GM12891 (cell line): Measurements from ENCODE around the gene SPATA4.

ENCODE experiments used
- DNase-seq: peaks from one replicate; pipeline ENCODE4 v3.0.0; 2011; ENCODE audit warnings: low spot score; ENCODE audit not compliant: insufficient read length
- FAIRE-seq: peaks from 2 replicates; lab custom pipeline; 2011; peaks lifted over from hg19 to GRCh38; lab: Jason Lieb, UNC
- PAX5 ChIP-seq: IDR thresholded peaks from 2 replicates; pipeline ENCODE4 v1.6.1; 2011; ENCODE audit warnings: low read length, moderate library complexity, mild to moderate bottlenecking; ENCODE audit not compliant: insufficient read depth, severe bottlenecking
- POLR2A ChIP-seq: IDR thresholded peaks from 2 replicates; pipeline ENCODE4 v1.6.1; 2011; ENCODE audit warnings: low read depth, low read length, control low read depth
- POLR2AphosphoS5 ChIP-seq: IDR thresholded peaks from 2 replicates; pipeline ENCODE4 v1.6.1; 2011; ENCODE audit warnings: low read depth, low read length, control low read depth
- POU2F2 ChIP-seq: IDR thresholded peaks from 2 replicates; pipeline ENCODE4 v1.6.1; 2011; ENCODE audit warnings: low read depth, mild to moderate bottlenecking, control low read depth, low read length, moderate library complexity
- SPI1 ChIP-seq: IDR thresholded peaks from 2 replicates; pipeline ENCODE4 v1.6.1; 2011; ENCODE audit warnings: low read depth, low read length, control low read depth
- TAF1 ChIP-seq: IDR thresholded peaks from 2 replicates; pipeline ENCODE4 v1.6.1; 2011; ENCODE audit warnings: low read depth, low read length, control low read depth

Gene SPATA4

GRCh38 chr4:176150704-176151103, 44.7 kb downstream of the SPATA4 start:
- FAIRE-seq: peak; percentile 50
- no peak for DNase-seq
- TF ChIP-seq POLR2A (no peak), POLR2AphosphoS5 (no peak), PAX5 (no peak), TAF1 (no peak), SPI1 (no peak), POU2F2 (no peak)

GRCh38 chr4:176150356-176150682, 45.1 kb downstream of the SPATA4 start:
- FAIRE-seq (no peak), DNase-seq (no peak)
- TF ChIP-seq PAX5 (no peak), POU2F2 (no peak), POLR2AphosphoS5 (no peak), TAF1 (no peak), POLR2A (no peak), SPI1 (no peak)

GRCh38 chr4:176149680-176150355, 45.6 kb downstream of the SPATA4 start:
- TF ChIP-seq PAX5 (no peak), TAF1 (no peak), POLR2AphosphoS5 (no peak), SPI1 (no peak), POLR2A (no peak), POU2F2 (no peak)
- FAIRE-seq: no peak

GRCh38 chr4:176142253-176142652, 53.1 kb downstream of the SPATA4 start:
- FAIRE-seq: no peak

More at GRCh38 chr4:176149680-176150355, 45.6 kb downstream of the SPATA4 start:
- no peak for DNase-seq

GRCh38 chr4:176139518-176139917, 55.9 kb downstream of the SPATA4 start:
- TF ChIP-seq TAF1 (no peak), POU2F2 (no peak), POLR2A (no peak), SPI1 (no peak), POLR2AphosphoS5 (no peak), PAX5 (no peak)
- FAIRE-seq (no peak), DNase-seq (no peak)

More at GRCh38 chr4:176142253-176142652, 53.1 kb downstream of the SPATA4 start:
- no peak for DNase-seq
- no peak for TF ChIP-seq POLR2AphosphoS5
- no peak for TF ChIP-seq POLR2A
- TF ChIP-seq PAX5: no peak
- no peak for TF ChIP-seq POU2F2
- no peak for TF ChIP-seq TAF1
- no peak for TF ChIP-seq SPI1

- TF ChIP-seq TAF1: no peak
- no peak for DNase-seq
- no peak for FAIRE-seq
Measured at GRCh38 chr4:176137631-176138030, 57.8 kb downstream of the SPATA4 start.

GRCh38 chr4:176134670-176135069, 60.7 kb downstream of the SPATA4 start:
- FAIRE-seq: no peak
- no peak for DNase-seq
- TF ChIP-seq PAX5: no peak
- no peak for TF ChIP-seq POU2F2
- no peak for TF ChIP-seq TAF1
- TF ChIP-seq POLR2AphosphoS5: no peak
- no peak for TF ChIP-seq POLR2A
- no peak for TF ChIP-seq SPI1
